CD14-positive monocyte (primary cell): ENCODE measurements around the gene LGI4. TPM values are rescaled to one million over a fixed set of nuclear protein-coding genes. Genes with fewer than 3 reads are reported as not detected.

Source experiments
- DNase-seq, 3 donors: peaks; one replicate each; pipeline ENCODE4 v3.0.0-alpha.2; 2011 to 2022
- H2AFZ ChIP-seq: 2 replicates; pipeline ENCODE4 v1.6.0; 2012; ENCODE audit warnings: mild to moderate bottlenecking, low read depth, low read length, inconsistent platforms; ENCODE audit not compliant: insufficient read depth, poor library complexity, severe bottlenecking
- H3K27ac ChIP-seq, 2 donors: 1 replicate in 1 of 2; 2 replicates in 1 of 2; pipeline ENCODE4 v1.5.1; 2012 to 2013; ENCODE audit warnings: low read length in 2 of 2, control low read depth in 1 of 2, inconsistent platforms in 1 of 2, low read depth in 1 of 2, mild to moderate bottlenecking in 1 of 2
- H3K27me3 ChIP-seq, 2 donors: one replicate each; pipeline versions ENCODE4 v1.6.0 to v1.6.1; 2011 to 2013; ENCODE audit warnings: low read length in 2 of 2; ENCODE audit not compliant: control insufficient read depth in 2 of 2, insufficient read depth in 2 of 2
- H3K36me3 ChIP-seq, 2 donors: replicated peaks in 1 of 2; 1 replicate in 1 of 2; 2 replicates in 1 of 2; pipeline versions ENCODE4 v1.5.1 to v1.6.1; 2012 to 2013; ENCODE audit warnings: low read length in 2 of 2, control low read depth in 1 of 2, inconsistent platforms in 1 of 2, mild to moderate bottlenecking in 1 of 2; ENCODE audit not compliant: insufficient read depth in 2 of 2, control insufficient read depth in 1 of 2
- H3K4me1 ChIP-seq, 2 donors: 1 replicate in 1 of 2; 2 replicates in 1 of 2; pipeline versions ENCODE4 v1.5.1 to v1.6.1; 2012 to 2013; ENCODE audit warnings: low read length in 2 of 2, control low read depth in 1 of 2, inconsistent platforms in 1 of 2, mild to moderate bottlenecking in 1 of 2, moderate library complexity in 1 of 2; ENCODE audit not compliant: insufficient read depth in 2 of 2, control insufficient read depth in 1 of 2
- H3K4me2 ChIP-seq: replicated peaks from 2 replicates; pipeline ENCODE3; 2012; ENCODE audit warnings: low read length, moderate library complexity, mild to moderate bottlenecking; ENCODE audit not compliant: poor library complexity, severe bottlenecking; ENCODE audit errors: extremely low read depth
- H3K4me3 ChIP-seq, 3 experiments: fragments of 200-600 bp in 1 of 3; sonication (generic) in 1 of 3; replicated peaks in 1 of 3; 1 replicate in 2 of 3; 2 replicates in 1 of 3; pipeline ENCODE4 v1.5.1; 2011 to 2013; ENCODE audit warnings: low read length in 3 of 3, mild to moderate bottlenecking in 3 of 3, control low read depth in 2 of 3, low read depth in 2 of 3, inconsistent platforms in 1 of 3, moderate library complexity in 1 of 3
- H3K79me2 ChIP-seq: 2 replicates; pipeline ENCODE4 v1.6.0; 2012; ENCODE audit warnings: mild to moderate bottlenecking, control low read depth, inconsistent platforms, low read length, moderate library complexity; ENCODE audit not compliant: insufficient read depth
- H3K9ac ChIP-seq: 2 replicates; pipeline ENCODE4 v1.6.0; 2017; ENCODE audit warnings: low read length, mild to moderate bottlenecking; ENCODE audit not compliant: insufficient read depth, poor library complexity, severe bottlenecking
- H3K9me3 ChIP-seq, 2 donors: replicated peaks in 1 of 2; 1 replicate in 1 of 2; 2 replicates in 1 of 2; pipeline versions ENCODE4 v1.5.1 to v1.6.1; 2012 to 2013; ENCODE audit warnings: low read length in 2 of 2, control low read depth in 1 of 2; ENCODE audit not compliant: control insufficient read depth in 1 of 2, insufficient read depth in 1 of 2
- H4K20me1 ChIP-seq: 2 replicates; pipeline ENCODE4 v1.6.0; 2012; ENCODE audit warnings: mild to moderate bottlenecking, low read length, control low read depth, moderate library complexity; ENCODE audit not compliant: insufficient read depth
- H3K27ac Mint-ChIP-seq, 7 donors: one replicate each; pipeline ENCODE4 v1.8.0; 2020; ENCODE audit warnings: mild to moderate bottlenecking in 7 of 7, mixed read lengths in 7 of 7, moderate library complexity in 6 of 7, inconsistent platforms in 2 of 7
- H3K27me3 Mint-ChIP-seq, 3 donors: one replicate each; pipeline ENCODE4 v1.8.0; 2021 to 2022; ENCODE audit warnings: low read depth in 3 of 3, mild to moderate bottlenecking in 3 of 3, mixed read lengths in 3 of 3, moderate library complexity in 3 of 3, inconsistent platforms in 1 of 3
- H3K36me3 Mint-ChIP-seq, 2 donors: one replicate each; pipeline ENCODE4 v1.8.0; 2020; ENCODE audit warnings: mixed read lengths in 2 of 2, inconsistent platforms in 1 of 2, mild to moderate bottlenecking in 1 of 2
- H3K4me1 Mint-ChIP-seq: one replicate; pipeline ENCODE4 v1.8.0; 2020; ENCODE audit warnings: mild to moderate bottlenecking, mixed read lengths
- H3K4me3 Mint-ChIP-seq, 2 donors: one replicate each; pipeline ENCODE4 v1.8.0; 2020; ENCODE audit warnings: mild to moderate bottlenecking in 2 of 2, mixed read lengths in 2 of 2, moderate library complexity in 1 of 2
- H3K9me3 Mint-ChIP-seq, 7 donors: one replicate each; pipeline ENCODE4 v1.8.0; 2020 to 2022; ENCODE audit warnings: mixed read lengths in 7 of 7, mild to moderate bottlenecking in 6 of 7, moderate library complexity in 6 of 7, inconsistent platforms in 2 of 7
- CTCF ChIP-seq: fragments of 200-600 bp; IDR thresholded peaks from one replicate; pipeline ENCODE4 v1.8.0; 2022; ENCODE audit warnings: antibody characterized with exemption, mild to moderate bottlenecking
- whole genome bisulfite sequencing: methylation state at CpG from one replicate; pipeline ENCODE4 v1.1.5; 2013; ENCODE audit warnings: missing lambda C conversion rate; ENCODE audit not compliant: insufficient coverage; 5-methylcytosine and 5-hydroxymethylcytosine counted together
- intact Hi-C, 2 donors: fragments of 100-400 bp; cut with micrococcal nuclease; formaldehyde crosslinking; loops; one replicate each; pipeline versions ENCODE4 v1.15.0 to v1.15.1; 2023
- polyA plus RNA-seq, 3 donors: library from polyadenylated mRNA; depleted of rRNA in 1 of 3; unstranded in 2 of 3; stranded (reverse) in 1 of 3; fragments of 300-500 nt in 2 of 3; fragments of >200 nt in 1 of 3; fragmentation: Illumina TruSeq in 2 of 3; gene quantifications; 1 replicate in 2 of 3; 2 replicates in 1 of 3; pipeline ENCODE4 v1.2.3, GENCODE V29; 2012 to 2021

Gene LGI4
- polyA plus RNA-seq, 3 donors = 1.1 TPM; not detected in 2

DNA sequence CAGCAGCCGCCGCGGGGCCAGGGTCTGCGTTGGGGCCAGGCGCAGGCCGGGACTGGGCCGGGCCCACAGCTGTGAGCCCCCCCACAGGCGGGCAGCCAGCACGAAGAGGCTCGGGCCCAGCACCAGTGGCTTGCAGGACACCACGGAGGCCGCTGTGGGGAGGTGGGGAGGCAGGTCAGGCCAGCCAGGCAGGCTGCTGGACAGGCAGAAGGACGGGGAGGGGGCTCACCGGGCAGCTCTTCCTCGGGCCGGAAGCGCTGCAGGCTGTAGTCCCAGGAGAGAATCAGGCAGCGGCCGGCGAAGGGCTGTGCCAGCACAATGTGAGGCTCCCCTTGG lies 8.3 kb downstream of the LGI4 start:
- H3K9ac ChIP-seq = no peak overlapping the region
- H3K4me1 Mint-ChIP-seq = peaks cover 14% of the 10 kb centered on the region
- WGBS = 94% methylated on average over 17 of the region's 20 CpGs
- peaks cover 11 to 15% of the 10 kb centered on the region in 2 donors for H3K4me1 ChIP-seq
- H3K27me3 ChIP-seq = no peaks in the 10 kb centered on the region
- H3K4me2 ChIP-seq = no peak overlapping the region
- no peaks in the 10 kb centered on the region for H4K20me1 ChIP-seq
- TF ChIP-seq CTCF = no peak
- H3K4me3 Mint-ChIP-seq = no peak overlapping the region
- no peaks in the 10 kb centered on the region for H3K9me3 Mint-ChIP-seq
- no peak overlapping the region for H3K27ac ChIP-seq
- H3K79me2 ChIP-seq = no peaks in the 10 kb centered on the region
- no peaks in the 10 kb centered on the region for H3K36me3 ChIP-seq
- no peak overlapping the region for H3K27ac Mint-ChIP-seq
- peaks cover 0 to 8% (median 6%) of the 10 kb centered on the region in 3 donors for H3K27me3 Mint-ChIP-seq
- no peak for DNase-seq
- H3K4me3 ChIP-seq = no peak overlapping the region
- no peak overlapping the region for H2AFZ ChIP-seq
- intact Hi-C loops = no loop called here
- no peaks in the 10 kb centered on the region for H3K36me3 Mint-ChIP-seq
- H3K9me3 ChIP-seq = no peaks in the 10 kb centered on the region

DNA sequence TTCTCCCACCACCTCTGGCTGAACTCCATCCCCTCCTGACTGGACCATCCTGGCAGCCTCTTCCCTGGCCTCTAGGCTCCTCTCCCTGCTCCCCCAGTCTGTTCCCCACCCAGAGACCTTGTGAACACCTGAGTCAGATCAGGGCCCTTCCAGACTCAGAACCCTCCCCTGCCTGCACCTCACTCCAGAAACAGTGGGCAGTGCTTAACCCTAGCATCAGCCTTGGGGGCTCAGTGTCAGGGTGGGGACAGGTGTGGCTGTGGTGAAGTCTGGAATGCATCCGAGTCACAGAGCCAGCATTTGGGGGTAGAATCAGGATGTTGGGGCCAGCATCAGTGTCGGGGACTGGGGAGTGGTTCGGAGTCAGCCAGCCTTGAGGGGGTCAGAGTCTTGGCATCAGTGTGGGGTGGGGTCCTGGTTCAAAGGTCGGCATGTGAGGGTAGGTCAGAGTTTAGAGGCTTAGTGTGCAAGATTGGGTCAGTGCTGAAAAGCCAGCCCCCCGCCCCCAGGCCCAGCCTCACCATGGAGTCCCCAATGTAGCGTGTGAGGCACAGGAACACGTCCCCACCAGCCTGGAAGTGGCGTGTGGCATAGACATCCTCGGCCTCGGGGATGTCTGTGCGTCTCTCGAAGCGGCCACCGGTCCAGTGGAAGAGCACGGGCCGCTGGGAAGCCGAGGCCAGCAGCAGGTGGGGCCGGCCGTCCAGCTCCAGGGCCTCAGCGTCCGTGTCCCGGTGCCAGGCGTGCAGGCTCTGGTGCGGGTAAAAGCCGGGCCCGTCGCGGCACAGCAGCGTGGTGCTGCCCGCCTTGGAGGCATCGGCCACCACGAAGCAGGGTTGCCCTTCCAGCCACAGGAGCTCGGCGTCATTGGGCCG lies 8.9 kb downstream of the LGI4 start:
- Mint-ChIP-seq H3K4me1 (peaks cover 19% of the 10 kb centered on the region), H3K9me3 (no peaks in the 10 kb centered on the region), H3K27ac (peak overlapping the region in 1 of 7 donors; percentile 65), H3K4me3 (no peak overlapping the region), H3K36me3 (no peaks in the 10 kb centered on the region), H3K27me3 (peaks cover 0 to 8% (median 7%) of the 10 kb centered on the region in 3 donors)
- no peak for TF ChIP-seq CTCF
- no peak overlapping the region for H3K4me2 ChIP-seq
- no peak for DNase-seq
- intact Hi-C loops = no loop called here
- H2AFZ ChIP-seq = no peak overlapping the region
- no peaks in the 10 kb centered on the region for H4K20me1 ChIP-seq
- no peak overlapping the region for H3K4me3 ChIP-seq
- H3K27ac ChIP-seq = no peak overlapping the region
- 94% methylated on average over 34 of the region's 35 CpGs for WGBS
- H3K9ac ChIP-seq = no peak overlapping the region
- H3K27me3 ChIP-seq = no peaks in the 10 kb centered on the region
- no peaks in the 10 kb centered on the region for H3K9me3 ChIP-seq
- H3K36me3 ChIP-seq = no peaks in the 10 kb centered on the region
- no peaks in the 10 kb centered on the region for H3K79me2 ChIP-seq
- peaks cover 12 to 18% of the 10 kb centered on the region in 2 donors for H3K4me1 ChIP-seq
